WERI-Rb-1 (cell line): ENCODE data around the gene DNAH1.

ENCODE experiments used
- DNase-seq: peaks from one replicate; pipeline ENCODE4 v3.0.0-alpha.2; 2020
- H3K27ac ChIP-seq: fragments of 250-450 bp; sonication (Bioruptor Pico); 2 replicates; pipeline ENCODE4 v1.5.1; 2020; ENCODE audit warnings: mild to moderate bottlenecking, moderate library complexity
- H3K27me3 ChIP-seq: fragments of 250-450 bp; sonication (Bioruptor Pico); 2 replicates; pipeline ENCODE4 v1.5.1; 2021; ENCODE audit warnings: mild to moderate bottlenecking, low read depth, moderate library complexity; ENCODE audit not compliant: insufficient read depth, severe bottlenecking
- H3K36me3 ChIP-seq: fragments of 250-450 bp; sonication (Bioruptor Pico); 2 replicates; pipeline ENCODE4 v1.5.1; 2020; ENCODE audit warnings: mild to moderate bottlenecking, moderate library complexity
- H3K4me3 ChIP-seq: 2 replicates; pipeline ENCODE4 v1.5.1; 2011; ENCODE audit warnings: low read depth, mild to moderate bottlenecking, control low read depth, low read length
- H3K9me3 ChIP-seq: fragments of 250-450 bp; sonication (Bioruptor Pico); 2 replicates; pipeline ENCODE4 v1.5.1; 2021; ENCODE audit warnings: mild to moderate bottlenecking, moderate library complexity; ENCODE audit not compliant: severe bottlenecking
- CTCF ChIP-seq: IDR thresholded peaks from 2 replicates; pipeline ENCODE4 v1.5.1; 2011; ENCODE audit warnings: low read depth, mild to moderate bottlenecking, control low read depth, inconsistent platforms, low read length

DNAH1 gene

GRCh38 chr3:52298149-52299098 lies 17.7 kb upstream of the DNAH1 start:
- Histone ChIP-seq H3K27ac (no peak overlapping the region), H3K27me3 (no peaks in the 10 kb centered on the region), H3K9me3 (no peaks in the 10 kb centered on the region), H3K36me3 (no peaks in the 10 kb centered on the region), H3K4me3 (no peak overlapping the region)
- no peak for TF ChIP-seq CTCF
- peak; percentile 20 for DNase-seq

GRCh38 chr3:52299247-52299878 lies 16.8 kb upstream of the DNAH1 start:
- no peak overlapping the region for H3K27ac ChIP-seq
- no peaks in the 10 kb centered on the region for H3K9me3 ChIP-seq
- no peaks in the 10 kb centered on the region for H3K36me3 ChIP-seq
- H3K4me3 ChIP-seq: no peak overlapping the region
- no peaks in the 10 kb centered on the region for H3K27me3 ChIP-seq
- TF ChIP-seq CTCF: no peak
- no peak for DNase-seq

DNA sequence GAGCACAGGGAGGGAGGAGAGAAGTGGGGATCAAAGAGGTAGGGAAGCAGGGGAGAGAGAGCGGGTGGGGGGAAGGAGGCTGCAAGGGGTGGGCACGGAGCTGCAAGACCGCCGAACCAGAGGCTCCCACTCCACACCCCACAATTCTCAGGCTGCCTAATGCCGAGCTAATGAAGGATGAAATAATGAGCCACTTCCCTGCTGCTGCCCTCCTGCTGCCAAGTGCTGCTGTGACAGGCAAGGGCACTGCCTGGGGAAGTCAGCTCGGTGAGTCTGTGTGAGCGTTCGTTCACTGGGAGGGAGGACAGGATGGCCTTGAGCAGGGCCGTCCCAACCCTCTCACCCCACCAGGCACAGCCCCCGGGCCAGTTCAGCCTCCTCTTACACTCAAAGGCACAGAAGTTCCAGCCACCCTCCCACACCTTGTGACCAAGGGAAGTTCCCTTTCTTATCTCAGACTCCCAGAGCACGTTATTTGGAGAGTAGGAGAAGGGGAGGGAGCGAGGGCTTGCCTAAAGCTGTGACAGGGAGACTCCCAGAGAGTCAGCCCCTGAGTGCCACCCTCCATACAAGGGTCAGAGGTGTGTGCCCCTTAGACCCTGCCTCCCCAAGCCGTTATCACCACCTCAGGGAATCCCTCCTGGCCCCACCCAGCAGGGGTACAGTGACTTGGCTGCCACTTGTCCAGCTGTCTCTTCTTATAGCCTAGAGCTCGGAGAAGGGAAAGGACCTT lies 16.1 kb upstream of the DNAH1 start:
- Histone ChIP-seq H3K27me3 (no peaks in the 10 kb centered on the region), H3K27ac (no peak overlapping the region), H3K36me3 (no peaks in the 10 kb centered on the region), H3K9me3 (no peaks in the 10 kb centered on the region), H3K4me3 (no peak overlapping the region)
- TF ChIP-seq CTCF: 0 out of 2 replicates have a peak, but pooled peaks have one; percentile 28
- no peak for DNase-seq

DNA sequence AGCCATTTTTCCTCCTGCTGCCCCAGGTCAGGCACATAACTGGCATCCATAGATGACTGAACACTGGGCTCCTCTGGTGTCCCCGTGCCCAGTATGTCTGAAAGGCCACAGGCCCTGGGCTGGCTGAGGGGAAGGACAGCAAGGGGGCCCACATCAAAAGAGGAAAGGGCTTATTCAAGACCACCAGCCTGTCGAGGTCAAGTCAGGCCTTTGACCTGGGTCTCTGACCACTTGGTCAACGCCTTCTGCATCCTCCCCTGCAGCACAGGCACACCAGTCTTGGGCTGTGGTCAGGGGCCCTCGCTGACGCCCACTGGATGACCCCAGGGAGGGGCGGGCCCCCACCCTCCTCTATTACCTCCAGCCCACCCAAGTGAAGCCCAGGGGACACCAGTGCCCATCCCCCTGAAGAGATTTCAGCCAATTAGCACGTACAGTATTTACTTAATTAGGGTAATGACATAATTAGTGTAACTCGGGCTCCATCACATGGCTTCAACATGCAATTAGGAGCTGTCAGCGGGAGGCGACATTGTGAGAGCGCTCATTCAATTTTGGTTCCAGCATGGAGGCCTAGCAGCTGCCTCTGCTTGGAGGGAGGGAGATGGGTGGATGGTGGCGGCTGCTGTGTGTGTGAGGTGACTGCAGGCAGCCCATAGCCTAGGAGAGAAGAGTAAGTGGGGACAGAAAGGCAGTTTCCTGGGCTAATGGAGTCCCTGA lies 13.5 kb upstream of the DNAH1 start:
- Histone ChIP-seq H3K4me3 (no peak overlapping the region), H3K36me3 (no peaks in the 10 kb centered on the region), H3K27me3 (no peaks in the 10 kb centered on the region), H3K27ac (no peak overlapping the region), H3K9me3 (no peaks in the 10 kb centered on the region)
- no peak for TF ChIP-seq CTCF
- DNase-seq: no peak

- Histone ChIP-seq H3K36me3 (no peaks in the 10 kb centered on the region), H3K27me3 (no peaks in the 10 kb centered on the region), H3K4me3 (no peak overlapping the region), H3K27ac (no peak overlapping the region), H3K9me3 (no peaks in the 10 kb centered on the region)
- no peak for DNase-seq
- TF ChIP-seq CTCF: no peak
These were observed 12.3 kb upstream of the DNAH1 start for GRCh38 chr3:52303811-52304210.
